Aorta (tissue), 5 donors: ENCODE data around the gene DEPDC1B. TPM values are rescaled to one million over a fixed set of nuclear protein-coding genes. Genes with fewer than 3 reads are reported as not detected.
"Not testable (repeated sequence)": the region's sequence is repeated elsewhere in the genome, so short reads cannot be mapped to it uniquely, and the experiment has no call there.

Experiments used
- ATAC-seq: fragments of 200-7000 bp; cut with Tn5 transposase; one replicate; pipeline ENCODE4 v1.9.1; 2022; ENCODE audit warnings: moderate library complexity; ENCODE audit not compliant: low FRiP score
- DNase-seq, 2 donors: peaks; one replicate each; pipeline ENCODE4 v3.0.0-alpha.2; 2020
- H3K27ac ChIP-seq, 2 donors: one replicate each; pipeline ENCODE4 v1.5.1; 2013; ENCODE audit warnings: low read length in 2 of 2, mild to moderate bottlenecking in 2 of 2, moderate library complexity in 2 of 2, control low read depth in 1 of 2, inconsistent platforms in 1 of 2, low read depth in 1 of 2
- H3K27me3 ChIP-seq, 2 donors: one replicate each; pipeline ENCODE4 v1.6.1; 2013; ENCODE audit warnings: control low read depth in 1 of 2, low read length in 1 of 2, mild to moderate bottlenecking in 1 of 2, moderate library complexity in 1 of 2; ENCODE audit not compliant: insufficient read depth in 2 of 2, control insufficient read depth in 1 of 2
- H3K36me3 ChIP-seq, 2 donors: one replicate each; pipeline ENCODE4 v1.6.1; 2013; ENCODE audit warnings: control low read depth in 1 of 2, low read length in 1 of 2, mild to moderate bottlenecking in 1 of 2; ENCODE audit not compliant: insufficient read depth in 2 of 2, control insufficient read depth in 1 of 2
- H3K4me1 ChIP-seq, 2 donors: one replicate each; pipeline ENCODE4 v1.6.1; 2013; ENCODE audit warnings: low read length in 2 of 2, control low read depth in 1 of 2, mild to moderate bottlenecking in 1 of 2, moderate library complexity in 1 of 2; ENCODE audit not compliant: insufficient read depth in 2 of 2, control insufficient read depth in 1 of 2
- H3K4me3 ChIP-seq, 2 donors: one replicate each; pipeline ENCODE4 v1.5.1; 2013; ENCODE audit warnings: low read length in 2 of 2, control low read depth in 1 of 2, mild to moderate bottlenecking in 1 of 2
- H3K9me3 ChIP-seq: one replicate; pipeline ENCODE4 v1.6.1; 2013; ENCODE audit warnings: mild to moderate bottlenecking, low read length; ENCODE audit not compliant: control insufficient read depth
- WGBS, 2 donors: extraction: QIAGEN DNeasy Blood & Tissue Kit; methylation state at CpG; one replicate each; pipeline ENCODE4 v1.1.7; 2013; 5-methylcytosine and 5-hydroxymethylcytosine counted together
- intact Hi-C, 2 donors: fragments of 100-400 bp; cut with DNase I; formaldehyde crosslinking; loops; one replicate each; pipeline versions ENCODE4 v1.14.2 to v1.15.0; 2022
- long read RNA-seq, 2 donors: library from polyadenylated mRNA; unstranded; transcript quantifications; one replicate each; pipeline ENCODE4 v2.0.0, GENCODE V29; 2020 to 2021
- polyA plus RNA-seq, 2 donors: library from polyadenylated mRNA; stranded (reverse); fragments of 200-250 nt; gene quantifications; one replicate each; pipeline ENCODE4 v1.2.3, GENCODE V29; 2013
- total RNA-seq, 2 donors: library from RNA; stranded (reverse); fragmentation: NEBNext Ultra II Directional; extraction: Animal tissue kit (Norgen Biotek cat#: 25700); gene quantifications; one replicate each; pipeline ENCODE4 v1.2.1, GENCODE V29; 2021
- donor health status: healthy with polysubstance abuse.
- donor health status: Bipolar disorder and iron deficiency.
- donor health status: DM: no; HTN: no; CAD: no.
- donor health status: DM: no; HTN: no; CAD: no.
- donor health status: DM: yes; HTN: yes; CAD: no.

DEPDC1B gene, protein sequence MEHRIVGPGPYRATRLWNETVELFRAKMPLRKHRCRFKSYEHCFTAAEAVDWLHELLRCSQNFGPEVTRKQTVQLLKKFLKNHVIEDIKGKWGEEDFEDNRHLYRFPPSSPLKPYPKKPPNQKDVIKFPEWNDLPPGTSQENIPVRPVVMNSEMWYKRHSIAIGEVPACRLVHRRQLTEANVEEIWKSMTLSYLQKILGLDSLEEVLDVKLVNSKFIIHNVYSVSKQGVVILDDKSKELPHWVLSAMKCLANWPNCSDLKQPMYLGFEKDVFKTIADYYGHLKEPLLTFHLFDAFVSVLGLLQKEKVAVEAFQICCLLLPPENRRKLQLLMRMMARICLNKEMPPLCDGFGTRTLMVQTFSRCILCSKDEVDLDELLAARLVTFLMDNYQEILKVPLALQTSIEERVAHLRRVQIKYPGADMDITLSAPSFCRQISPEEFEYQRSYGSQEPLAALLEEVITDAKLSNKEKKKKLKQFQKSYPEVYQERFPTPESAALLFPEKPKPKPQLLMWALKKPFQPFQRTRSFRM
- total RNA-seq = 1 to 10 TPM in 1 of 2 donors, under 1 TPM in 1; 0.48 to 1.3 TPM
- polyA plus RNA-seq = 1 to 10 TPM in 1 of 2 donors, not detected in 1; 2.1 TPM
- long read RNA-seq, donor 1, partial matches to known transcripts = 0 of 3 reads
- long read RNA-seq, donor 1, other reads (novel, unspliced or antisense) = 3 of 3 reads
- long read RNA-seq, donor 2, partial matches to known transcripts = 0 of 1 reads
- long read RNA-seq, donor 2, other reads (novel, unspliced or antisense) = 1 of 1 reads

DNA sequence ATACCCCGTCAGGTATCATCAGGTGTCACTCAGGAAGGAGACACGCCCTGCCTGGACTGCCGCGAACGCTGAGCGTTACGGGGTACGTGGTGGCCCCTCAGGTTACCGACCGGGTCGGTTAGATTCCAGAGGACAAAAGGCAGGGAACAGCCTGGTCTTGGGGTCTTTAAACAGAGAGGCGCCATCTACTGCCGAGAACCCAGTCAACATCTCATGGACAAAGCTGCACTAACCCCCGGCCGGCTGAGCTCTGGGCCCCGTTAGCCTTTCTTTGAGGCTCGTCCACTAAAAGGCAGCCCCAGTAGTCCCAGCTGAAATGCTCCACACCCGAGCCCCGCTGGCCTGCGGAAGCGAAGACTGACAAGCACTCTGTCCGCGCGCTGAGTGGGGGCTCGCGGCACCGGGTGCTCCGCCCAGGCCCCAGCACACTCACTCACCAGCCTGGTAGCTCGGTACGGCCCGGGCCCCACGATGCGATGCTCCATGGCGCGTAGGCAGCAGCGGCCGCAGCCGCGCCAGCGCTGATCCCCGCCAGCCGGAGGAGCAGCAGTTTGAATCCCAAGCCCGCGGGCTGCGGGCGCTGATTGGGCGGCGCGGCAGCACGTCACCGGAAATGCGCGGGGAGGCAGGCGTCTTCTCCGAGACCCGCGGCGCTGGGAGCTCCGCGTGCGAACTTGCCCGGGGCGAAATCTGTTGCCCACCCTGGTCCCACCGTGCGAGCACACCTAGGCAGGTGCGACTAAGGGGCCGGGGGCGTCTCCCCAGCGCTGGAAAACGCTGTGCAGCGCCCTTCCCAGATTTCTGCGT lies at the start of gene DEPDC1B:
DEPDC1B (minus strand) TSS at position 558 of the 807 bp plus-strand sequence; CDS start at position 485, 73 bp downstream.
- Histone ChIP-seq H3K4me1 (peaks cover 0 to 4% of the 10 kb centered on the region in 2 donors), H3K27me3 (no peaks in the 10 kb centered on the region), H3K36me3 (no peaks in the 10 kb centered on the region), H3K27ac (peak within 1 kb of the TSS in 1 of 2 donors; percentile 59), H3K4me3 (peak within 1 kb of the TSS; percentile 88 to 96), H3K9me3 (no peaks in the 10 kb centered on the region)
- intact Hi-C loops = no loop called here
- ATAC-seq (peak; percentile 96), DNase-seq (peak; percentile 91 to 96)
- 0% methylated on average over 67 to 72 of the region's 72 CpGs for WGBS, 2 donors

DNA sequence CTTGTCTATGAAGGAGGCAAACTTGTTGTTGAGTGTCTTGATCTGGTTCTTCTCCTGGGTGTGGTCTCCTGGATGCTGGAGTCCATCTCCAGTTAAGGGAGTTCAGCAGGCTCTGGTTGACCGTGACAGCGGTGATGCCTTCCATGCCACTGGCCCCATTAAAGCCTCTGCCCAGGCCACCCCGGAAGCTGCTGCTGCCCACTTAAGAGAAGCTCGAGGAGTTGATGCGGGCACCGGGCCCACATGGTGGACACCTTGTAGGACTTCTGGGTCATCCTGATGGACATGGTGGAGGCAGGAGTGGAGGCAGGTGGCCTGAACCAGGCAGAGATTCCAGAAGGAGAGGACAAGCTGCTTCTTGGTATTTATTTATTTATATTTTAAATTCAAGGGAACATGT lies 44.7 kb upstream of the DEPDC1B start:
- ATAC-seq = no peak
- Histone ChIP-seq H3K9me3 (peaks cover 4% of the 10 kb centered on the region), H3K36me3 (no peaks in the 10 kb centered on the region), H3K4me3 (no peak overlapping the region), H3K4me1 (no peaks in the 10 kb centered on the region), H3K27me3 (peaks cover 0 to 4% of the 10 kb centered on the region in 2 donors), H3K27ac (no peak overlapping the region)
- intact Hi-C loops = no loop called here
- DNase-seq = no peak
- 95 to 97% methylated on average over 6 of the region's 6 CpGs for WGBS, 2 donors

DNA sequence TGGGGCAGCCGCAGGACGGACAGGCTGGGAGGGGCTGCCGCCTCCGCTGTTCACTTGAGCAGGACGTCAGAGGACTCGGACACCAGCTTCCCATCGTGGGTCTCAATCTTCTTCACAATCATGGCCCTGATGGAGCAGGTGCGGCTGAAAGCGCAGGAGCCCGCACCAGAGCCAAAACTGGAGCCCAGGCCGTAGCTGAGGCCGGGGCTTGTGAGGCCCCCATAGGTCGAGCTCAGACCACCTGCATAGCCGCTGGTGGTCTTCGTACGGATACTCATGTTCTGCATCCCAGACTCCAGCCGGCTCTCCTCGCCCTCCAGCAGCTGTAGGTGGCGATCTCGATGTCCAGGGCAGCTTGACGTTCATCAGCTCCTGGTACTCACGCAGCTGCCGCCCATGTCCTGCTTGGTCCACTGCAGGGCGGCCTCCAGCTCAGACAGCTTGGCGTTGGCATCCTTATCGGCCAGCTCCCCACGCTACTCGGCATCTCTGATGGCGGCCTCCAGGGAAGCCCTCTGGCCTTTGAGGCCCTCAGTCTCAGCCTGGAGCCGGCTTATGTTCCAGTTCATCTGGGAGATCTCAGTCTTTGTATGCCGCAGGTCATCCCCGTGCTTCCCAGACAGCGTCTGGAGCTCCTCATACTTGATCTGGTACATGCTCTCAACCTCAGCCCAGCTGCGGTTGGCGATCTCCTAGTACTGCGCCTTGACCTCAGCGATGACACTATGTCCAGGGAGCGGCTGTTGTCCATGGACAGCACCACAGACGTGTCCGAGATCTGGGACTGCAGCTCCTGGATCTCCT lies 43.7 kb upstream of the DEPDC1B start:
- no peaks in the 10 kb centered on the region for H3K27me3 ChIP-seq

DNA sequence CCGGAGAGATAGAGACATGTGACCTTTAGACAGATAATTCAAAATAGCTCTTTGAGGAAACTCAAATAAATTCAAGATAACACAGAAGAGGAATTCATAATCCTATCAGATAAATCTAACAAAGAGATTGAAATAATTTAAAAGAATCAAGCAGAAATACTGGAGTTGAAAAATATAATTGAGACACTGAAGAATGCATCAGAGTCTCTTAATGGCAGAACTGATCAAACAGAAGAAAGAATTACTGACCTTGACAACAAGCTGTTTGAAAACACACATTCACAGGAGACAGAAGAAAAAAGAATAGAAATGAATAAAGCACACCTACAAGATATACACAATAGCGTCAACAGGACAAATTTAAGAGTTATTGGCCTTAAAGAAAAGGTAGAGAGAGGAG lies 40.4 kb upstream of the DEPDC1B start:
- Histone ChIP-seq H3K36me3 (no peaks in the 10 kb centered on the region), H3K4me1 (no peaks in the 10 kb centered on the region), H3K4me3 (no peak overlapping the region), H3K27ac (no peak overlapping the region), H3K9me3 (peaks cover 2% of the 10 kb centered on the region), H3K27me3 (no peaks in the 10 kb centered on the region)
- intact Hi-C loops = no loop called here
- DNase-seq = no peak
- ATAC-seq = no peak
- WGBS, 2 donors = 88 to 91% methylated on average over 2 of the region's 2 CpGs

More for the DNA sequence above, 43.7 kb upstream of the DEPDC1B start:
- no peak overlapping the region for H3K4me3 ChIP-seq
- WGBS, 2 donors = 93 to 95% methylated on average over 40 of the region's 40 CpGs
- no peak for DNase-seq
- H3K9me3 ChIP-seq = peaks cover 1% of the 10 kb centered on the region
- no peak for ATAC-seq
- H3K36me3 ChIP-seq = no peaks in the 10 kb centered on the region
- intact Hi-C loops = no loop called here
- H3K27ac ChIP-seq = no peak overlapping the region
- no peaks in the 10 kb centered on the region for H3K4me1 ChIP-seq

DNA sequence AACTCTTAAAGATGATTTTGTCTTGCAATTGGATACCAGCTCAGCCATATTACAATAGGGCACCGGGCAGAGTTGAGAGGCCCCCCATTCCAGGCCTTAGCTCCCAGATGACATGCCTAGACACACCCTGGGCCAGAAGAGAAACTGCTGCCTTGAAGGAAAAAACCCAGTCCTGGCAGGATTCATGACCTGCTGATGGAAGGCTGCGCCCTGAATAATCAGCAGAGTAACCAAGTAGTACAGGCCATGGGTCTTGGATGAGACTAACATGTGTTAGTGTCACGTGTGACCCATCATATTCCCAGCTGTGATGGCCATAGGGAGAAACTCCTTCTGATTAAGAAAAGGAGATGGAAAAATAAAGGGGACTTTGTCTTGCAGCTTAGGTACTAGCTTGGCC lies 39.0 kb upstream of the DEPDC1B start:
- H3K27ac ChIP-seq = no peak overlapping the region
- intact Hi-C loops = no loop called here
- ATAC-seq (no peak), DNase-seq (no peak)
- H3K4me1 ChIP-seq = no peaks in the 10 kb centered on the region
- H3K9me3 ChIP-seq = peaks cover 2% of the 10 kb centered on the region
- H3K4me3 ChIP-seq = no peak overlapping the region
- H3K36me3 ChIP-seq = no peaks in the 10 kb centered on the region
- no peaks in the 10 kb centered on the region for H3K27me3 ChIP-seq
- WGBS, 2 donors = 65 to 75% methylated on average over 3 of the region's 3 CpGs

DNA sequence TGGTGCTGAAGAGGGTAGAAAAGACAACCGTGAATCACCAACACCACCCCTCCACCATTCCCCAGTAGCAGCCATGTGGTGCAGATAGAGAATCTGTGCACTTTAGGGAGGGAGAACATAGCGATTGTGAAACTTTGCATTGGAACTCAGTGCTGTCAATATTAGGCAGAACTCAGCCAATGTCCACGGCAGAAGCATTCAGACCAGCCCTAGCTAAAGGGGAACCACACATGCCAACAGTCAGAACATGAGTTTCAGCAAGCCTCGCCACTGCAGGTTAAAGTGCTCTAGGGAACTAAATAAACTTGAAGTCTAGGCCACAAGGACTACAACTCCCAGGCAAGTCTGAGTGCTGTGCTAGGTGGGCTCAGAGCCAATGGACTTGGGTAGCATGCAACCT lies 38.5 kb upstream of the DEPDC1B start:
- intact Hi-C loops = no loop called here
- ATAC-seq = no peak
- H3K4me1 ChIP-seq = no peaks in the 10 kb centered on the region
- H3K36me3 ChIP-seq = no peaks in the 10 kb centered on the region
- H3K9me3 ChIP-seq = peaks cover 2% of the 10 kb centered on the region
- no peak overlapping the region for H3K4me3 ChIP-seq
- no peak for DNase-seq
- H3K27me3 ChIP-seq = no peaks in the 10 kb centered on the region
- no peak overlapping the region for H3K27ac ChIP-seq
- WGBS, 2 donors = 74 to 81% methylated on average over 4 of the region's 4 CpGs

DNA sequence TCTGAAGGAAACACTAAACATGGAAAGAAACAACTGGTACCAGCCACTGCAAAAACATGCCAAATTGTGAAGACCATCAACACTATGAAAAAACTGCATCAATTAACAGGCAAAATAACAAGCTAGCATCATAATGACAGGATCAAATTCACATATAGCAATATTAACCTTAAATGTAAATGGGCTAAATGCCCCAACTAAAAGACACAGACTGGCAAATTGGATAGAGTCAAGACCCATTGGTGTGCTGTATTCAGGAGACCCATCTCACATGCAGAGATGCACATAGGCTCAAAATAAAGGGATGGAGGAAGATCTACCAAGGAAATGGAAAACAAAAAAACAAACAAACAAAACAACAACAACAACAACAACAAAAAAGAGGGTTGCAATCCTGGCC lies 30.9 kb upstream of the DEPDC1B start:
- H3K4me1 ChIP-seq, H3K36me3 ChIP-seq, H3K27ac ChIP-seq, DNase-seq, intact Hi-C loops, H3K4me3 ChIP-seq, H3K9me3 ChIP-seq, ATAC-seq, H3K27me3 ChIP-seq: not testable (repeated sequence)
